ENCODE data around the gene PALMD. TPM values are rescaled to one million over a fixed set of nuclear protein-coding genes. Genes with fewer than 3 reads are reported as not detected.

Gene PALMD
- total and polyA plus RNA-seq, 2 donors from 2014 or later: 10.1 to 25.2 TPM

- Histone ChIP-seq H3K27ac (ENCODE audit: low read depth in 2 of 2, low read length in 2 of 2) (no peak overlapping the region), H3K4me1 (ENCODE audit: control insufficient read depth in 2 of 3, insufficient read depth in 2 of 3, low read depth in 1 of 3, low read length in 3 of 3) (no peaks in the 10 kb centered on the region), H3K36me3 (ENCODE audit: control insufficient read depth in 2 of 3, insufficient read depth in 3 of 3, low read length in 3 of 3) (no peaks in the 10 kb centered on the region), H3K27me3 (ENCODE audit: control insufficient read depth, insufficient read depth, low read length) (no peaks in the 10 kb centered on the region), H3K9ac (ENCODE audit: low read length in 3 of 3) (no peak overlapping the region), H3K4me3 (ENCODE audit: low read length in 3 of 3) (no peak overlapping the region), H3K9me3 (ENCODE audit: control insufficient read depth in 2 of 3, insufficient read depth in 1 of 3, low read length in 3 of 3) (no peaks in the 10 kb centered on the region)
- no peak for FAIRE-seq
- intact Hi-C loops (cut with DNase I): no loop called here
- DNase-seq: no peak
- TF ChIP-seq, protein P1, sequence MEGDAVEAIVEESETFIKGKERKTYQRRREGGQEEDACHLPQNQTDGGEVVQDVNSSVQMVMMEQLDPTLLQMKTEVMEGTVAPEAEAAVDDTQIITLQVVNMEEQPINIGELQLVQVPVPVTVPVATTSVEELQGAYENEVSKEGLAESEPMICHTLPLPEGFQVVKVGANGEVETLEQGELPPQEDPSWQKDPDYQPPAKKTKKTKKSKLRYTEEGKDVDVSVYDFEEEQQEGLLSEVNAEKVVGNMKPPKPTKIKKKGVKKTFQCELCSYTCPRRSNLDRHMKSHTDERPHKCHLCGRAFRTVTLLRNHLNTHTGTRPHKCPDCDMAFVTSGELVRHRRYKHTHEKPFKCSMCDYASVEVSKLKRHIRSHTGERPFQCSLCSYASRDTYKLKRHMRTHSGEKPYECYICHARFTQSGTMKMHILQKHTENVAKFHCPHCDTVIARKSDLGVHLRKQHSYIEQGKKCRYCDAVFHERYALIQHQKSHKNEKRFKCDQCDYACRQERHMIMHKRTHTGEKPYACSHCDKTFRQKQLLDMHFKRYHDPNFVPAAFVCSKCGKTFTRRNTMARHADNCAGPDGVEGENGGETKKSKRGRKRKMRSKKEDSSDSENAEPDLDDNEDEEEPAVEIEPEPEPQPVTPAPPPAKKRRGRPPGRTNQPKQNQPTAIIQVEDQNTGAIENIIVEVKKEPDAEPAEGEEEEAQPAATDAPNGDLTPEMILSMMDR (IDR thresholded peaks at IDR 0.05; ENCODE audit: borderline replicate concordance, extremely low read depth, insufficient read depth): no peak
Observed at GRCh38 chr1:99638853-99639252, 7.1 kb upstream of the PALMD start.

DNA sequence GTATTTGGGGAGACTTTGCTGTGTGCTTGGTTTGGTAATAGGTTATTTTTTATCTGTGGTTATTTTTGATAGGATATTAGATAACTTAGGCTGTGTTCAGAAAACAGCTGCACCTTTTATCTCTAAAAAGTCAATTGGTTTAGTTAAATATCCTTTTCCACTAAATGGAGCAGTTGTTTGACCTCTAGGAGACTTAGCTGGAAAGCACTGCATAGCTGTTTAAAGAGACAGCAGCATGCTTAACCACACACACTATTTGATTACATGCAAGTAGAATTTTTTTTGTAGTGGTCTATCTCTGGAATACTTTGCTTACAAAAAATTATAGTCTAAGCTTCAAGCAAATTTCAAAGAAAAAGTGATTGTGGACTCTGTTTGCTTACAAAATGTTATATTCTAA is 6.5 kb upstream of the PALMD start:
- Histone ChIP-seq H3K27ac (ENCODE audit: low read depth in 2 of 2, low read length in 2 of 2) (no peak overlapping the region), H3K27me3 (ENCODE audit: control insufficient read depth, insufficient read depth, low read length) (no peaks in the 10 kb centered on the region), H3K9me3 (ENCODE audit: control insufficient read depth in 2 of 3, insufficient read depth in 1 of 3, low read length in 3 of 3) (no peaks in the 10 kb centered on the region), H3K4me3 (ENCODE audit: low read length in 3 of 3) (no peak overlapping the region), H3K4me1 (ENCODE audit: control insufficient read depth in 2 of 3, insufficient read depth in 2 of 3, low read depth in 1 of 3, low read length in 3 of 3) (peaks cover 0 to 2% (median 0%) of the 10 kb centered on the region in 3 donors), H3K9ac (ENCODE audit: low read length in 3 of 3) (no peak overlapping the region), H3K36me3 (ENCODE audit: control insufficient read depth in 2 of 3, insufficient read depth in 3 of 3, low read length in 3 of 3) (no peaks in the 10 kb centered on the region)
- intact Hi-C loops (cut with DNase I): no loop called here
- no peak for DNase-seq
- TF ChIP-seq, protein P1 (IDR thresholded peaks at IDR 0.05; ENCODE audit: borderline replicate concordance, extremely low read depth, insufficient read depth): no peak
- no peak for FAIRE-seq

- Histone ChIP-seq H3K4me3 (ENCODE audit: low read length in 3 of 3) (no peak overlapping the region), H3K9me3 (ENCODE audit: control insufficient read depth in 2 of 3, insufficient read depth in 1 of 3, low read length in 3 of 3) (no peaks in the 10 kb centered on the region), H3K27ac (ENCODE audit: low read depth in 2 of 2, low read length in 2 of 2) (no peak overlapping the region), H3K9ac (ENCODE audit: low read length in 3 of 3) (no peak overlapping the region), H3K4me1 (ENCODE audit: control insufficient read depth in 2 of 3, insufficient read depth in 2 of 3, low read depth in 1 of 3, low read length in 3 of 3) (peaks cover 0 to 5% (median 3%) of the 10 kb centered on the region in 3 donors), H3K27me3 (ENCODE audit: control insufficient read depth, insufficient read depth, low read length) (no peaks in the 10 kb centered on the region), H3K36me3 (ENCODE audit: control insufficient read depth in 2 of 3, insufficient read depth in 3 of 3, low read length in 3 of 3) (no peaks in the 10 kb centered on the region)
- TF ChIP-seq, protein P1 (IDR thresholded peaks at IDR 0.05; ENCODE audit: borderline replicate concordance, extremely low read depth, insufficient read depth): no peak
- DNase-seq: no peak
- no peak for FAIRE-seq
- intact Hi-C loops (cut with DNase I): no loop called here
Observed at GRCh38 chr1:99639945-99640344, 6.0 kb upstream of the PALMD start.

- Histone ChIP-seq H3K9me3 (ENCODE audit: control insufficient read depth in 2 of 3, insufficient read depth in 1 of 3, low read length in 3 of 3) (no peaks in the 10 kb centered on the region), H3K36me3 (ENCODE audit: control insufficient read depth in 2 of 3, insufficient read depth in 3 of 3, low read length in 3 of 3) (no peaks in the 10 kb centered on the region), H3K27me3 (ENCODE audit: control insufficient read depth, insufficient read depth, low read length) (no peaks in the 10 kb centered on the region), H3K4me1 (ENCODE audit: control insufficient read depth in 2 of 3, insufficient read depth in 2 of 3, low read depth in 1 of 3, low read length in 3 of 3) (peaks cover 0 to 5% (median 4%) of the 10 kb centered on the region in 3 donors), H3K27ac (ENCODE audit: low read depth in 2 of 2, low read length in 2 of 2) (no peak overlapping the region), H3K4me3 (ENCODE audit: low read length in 3 of 3) (no peak overlapping the region), H3K9ac (ENCODE audit: low read length in 3 of 3) (no peak overlapping the region)
- FAIRE-seq (no peak), DNase-seq (no peak)
- TF ChIP-seq, protein P1 (IDR thresholded peaks at IDR 0.05; ENCODE audit: borderline replicate concordance, extremely low read depth, insufficient read depth): no peak
- intact Hi-C loops (cut with DNase I): no loop called here
Observed at GRCh38 chr1:99640672-99641071, 5.2 kb upstream of the PALMD start.
